ENCODE results near the gene GRIN3A. TPM values are rescaled to one million over a fixed set of nuclear protein-coding genes. Genes with fewer than 3 reads are reported as not detected.

GRIN3A gene
- total and polyA plus RNA-seq, 2 of the 4 experiments (the other 2 are of a cell fraction) = not detected

DNA sequence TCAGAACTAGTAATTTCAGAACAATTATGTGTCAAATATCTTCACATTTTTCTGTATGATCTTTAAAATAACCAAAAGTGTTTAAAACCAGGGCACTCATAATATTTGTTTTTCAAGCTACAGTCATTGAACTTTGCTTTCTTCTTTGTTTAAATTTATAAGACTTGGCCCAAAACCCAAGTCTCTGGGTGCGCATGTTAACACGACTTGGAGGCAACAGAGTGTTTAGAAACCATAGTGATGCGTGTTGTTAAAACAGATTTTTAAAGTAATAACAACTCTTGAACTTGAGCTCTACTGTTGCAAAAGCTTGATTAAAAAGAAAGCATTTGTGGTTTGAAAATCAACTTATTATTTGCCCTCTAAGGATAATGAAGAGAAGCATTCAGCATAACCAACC is 26.0 kb upstream of the GRIN3A start:
- Histone ChIP-seq H2BK15ac (ENCODE audit: low read depth, low read length) (no peak overlapping the region), H2BK5ac (ENCODE audit: low read depth, low read length, poor library complexity, severe bottlenecking) (no peak overlapping the region), H3K4me1 (ENCODE audit: control insufficient read depth, insufficient read depth, low read length) (no peaks in the 10 kb centered on the region), H2BK120ac (ENCODE audit: low read depth, low read length) (no peak overlapping the region), H3K27ac (ENCODE audit: insufficient read depth, low read length) (no peak overlapping the region), H3K4me2 (ENCODE audit: low read depth, low read length) (no peak overlapping the region), H3K23ac (ENCODE audit: low read depth, low read length) (no peak overlapping the region), H2AK9ac (replicated peaks; ENCODE audit: low read depth, low read length, poor library complexity) (no peak overlapping the region), H4K5ac (ENCODE audit: low read depth, low read length) (no peak overlapping the region), H3K14ac (replicated peaks; ENCODE audit: low read depth, low read length) (no peak overlapping the region), H4K91ac (ENCODE audit: insufficient read depth, low read depth, low read length) (no peak overlapping the region), H3K18ac (ENCODE audit: low read depth, low read length) (no peak overlapping the region), H3K4me3 (ENCODE audit: insufficient read depth, low read depth, low read length) (no peak overlapping the region), H3K4ac (ENCODE audit: low read depth, low read length) (no peak overlapping the region), H4K8ac (ENCODE audit: low read depth in 2 of 2, low read length in 2 of 2) (no peak overlapping the region), H2BK20ac (ENCODE audit: low read depth, low read length) (no peak overlapping the region), H4K20me1 (ENCODE audit: insufficient read depth, low read length) (no peaks in the 10 kb centered on the region), H3K36me3 (ENCODE audit: control insufficient read depth, insufficient read depth, low read length) (no peaks in the 10 kb centered on the region), H3K56ac (ENCODE audit: extremely low read depth, insufficient read depth, low read length) (no peak overlapping the region), H3K27me3 (ENCODE audit: control insufficient read depth, insufficient read depth, low read length) (no peaks in the 10 kb centered on the region), H3K9me1 (ENCODE audit: insufficient read depth, low read length) (no peaks in the 10 kb centered on the region), H2AFZ (replicated peaks; ENCODE audit: low read length, poor library complexity) (no peak overlapping the region), H3K9me3 (ENCODE audit: control insufficient read depth, insufficient read depth, low read length) (peaks cover 4% of the 10 kb centered on the region), H3K9ac (ENCODE audit: low read depth, low read length) (no peak overlapping the region), H3K79me1 (ENCODE audit: low read depth in 1 of 2, low read length in 2 of 2) (no peaks in the 10 kb centered on the region), H2AK5ac (ENCODE audit: low read depth, low read length) (no peak overlapping the region)
- intact Hi-C loops (cut with micrococcal nuclease) = no loop called here
- dilution Hi-C loops (cut with HindIII; ENCODE audit: low sequenced_read_pairs, unreplicated experiment) = no loop called here
- no CpG with 5 or more reads among the region's 3 CpGs for WGBS, 2 experiments (ENCODE audit: extremely low coverage in 2 of 2, insufficient read length in 1 of 2)
- ChIA-PET CTCF (no interaction called here), POLR2A (ENCODE audit: unreplicated experiment) (no interaction called here)
- TF ChIP-seq FOS (IDR thresholded peaks at IDR 0.05; ENCODE audit: low read depth, low read length) = no peak
- no peak for TF ChIP-seq RAD21 (IDR thresholded peaks at IDR 0.05; ENCODE audit: low read length)
- no peak for TF ChIP-seq POLR2A (IDR thresholded peaks at IDR 0.05; ENCODE audit: low read depth, low read length)
- TF ChIP-seq RCOR1 (IDR thresholded peaks at IDR 0.05; ENCODE audit: insufficient replicate concordance, low read length) = no peak
- TF ChIP-seq, protein P1, sequence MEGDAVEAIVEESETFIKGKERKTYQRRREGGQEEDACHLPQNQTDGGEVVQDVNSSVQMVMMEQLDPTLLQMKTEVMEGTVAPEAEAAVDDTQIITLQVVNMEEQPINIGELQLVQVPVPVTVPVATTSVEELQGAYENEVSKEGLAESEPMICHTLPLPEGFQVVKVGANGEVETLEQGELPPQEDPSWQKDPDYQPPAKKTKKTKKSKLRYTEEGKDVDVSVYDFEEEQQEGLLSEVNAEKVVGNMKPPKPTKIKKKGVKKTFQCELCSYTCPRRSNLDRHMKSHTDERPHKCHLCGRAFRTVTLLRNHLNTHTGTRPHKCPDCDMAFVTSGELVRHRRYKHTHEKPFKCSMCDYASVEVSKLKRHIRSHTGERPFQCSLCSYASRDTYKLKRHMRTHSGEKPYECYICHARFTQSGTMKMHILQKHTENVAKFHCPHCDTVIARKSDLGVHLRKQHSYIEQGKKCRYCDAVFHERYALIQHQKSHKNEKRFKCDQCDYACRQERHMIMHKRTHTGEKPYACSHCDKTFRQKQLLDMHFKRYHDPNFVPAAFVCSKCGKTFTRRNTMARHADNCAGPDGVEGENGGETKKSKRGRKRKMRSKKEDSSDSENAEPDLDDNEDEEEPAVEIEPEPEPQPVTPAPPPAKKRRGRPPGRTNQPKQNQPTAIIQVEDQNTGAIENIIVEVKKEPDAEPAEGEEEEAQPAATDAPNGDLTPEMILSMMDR (conservative IDR thresholded peaks at IDR 0.05; ENCODE audit: low read depth, low read length) = no peak
- no peak for TF ChIP-seq SMC3 (IDR thresholded peaks at IDR 0.05; ENCODE audit: low read depth, low read length)
- TF ChIP-seq CHD1 (IDR thresholded peaks at IDR 0.05; ENCODE audit: low read depth, low read length) = no peak
- no peak for TF ChIP-seq MAFK (IDR thresholded peaks at IDR 0.05; ENCODE audit: low read depth, low read length)
- TF ChIP-seq MXI1 (IDR thresholded peaks at IDR 0.05; ENCODE audit: borderline replicate concordance, low read depth, low read length) = no peak
- no peak for TF ChIP-seq CEBPB (IDR thresholded peaks at IDR 0.05; ENCODE audit: low read depth, low read length)
- TF ChIP-seq BHLHE40 (IDR thresholded peaks at IDR 0.05; ENCODE audit: low read depth, low read length) = no peak
- TF ChIP-seq NFE2L2 (IDR thresholded peaks at IDR 0.05; ENCODE audit: low read depth, low read length) = no peak
- no peak for TF ChIP-seq RFX5 (IDR thresholded peaks at IDR 0.05; ENCODE audit: low read depth, low read length)
- TF ChIP-seq, protein P2, sequence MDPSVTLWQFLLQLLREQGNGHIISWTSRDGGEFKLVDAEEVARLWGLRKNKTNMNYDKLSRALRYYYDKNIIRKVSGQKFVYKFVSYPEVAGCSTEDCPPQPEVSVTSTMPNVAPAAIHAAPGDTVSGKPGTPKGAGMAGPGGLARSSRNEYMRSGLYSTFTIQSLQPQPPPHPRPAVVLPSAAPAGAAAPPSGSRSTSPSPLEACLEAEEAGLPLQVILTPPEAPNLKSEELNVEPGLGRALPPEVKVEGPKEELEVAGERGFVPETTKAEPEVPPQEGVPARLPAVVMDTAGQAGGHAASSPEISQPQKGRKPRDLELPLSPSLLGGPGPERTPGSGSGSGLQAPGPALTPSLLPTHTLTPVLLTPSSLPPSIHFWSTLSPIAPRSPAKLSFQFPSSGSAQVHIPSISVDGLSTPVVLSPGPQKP (IDR thresholded peaks at IDR 0.05; ENCODE audit: borderline replicate concordance, low read depth, low read length) = no peak
- no peak for TF ChIP-seq MAZ (IDR thresholded peaks at IDR 0.05; ENCODE audit: borderline replicate concordance, low read depth, low read length)
- TF ChIP-seq, protein P3, sequence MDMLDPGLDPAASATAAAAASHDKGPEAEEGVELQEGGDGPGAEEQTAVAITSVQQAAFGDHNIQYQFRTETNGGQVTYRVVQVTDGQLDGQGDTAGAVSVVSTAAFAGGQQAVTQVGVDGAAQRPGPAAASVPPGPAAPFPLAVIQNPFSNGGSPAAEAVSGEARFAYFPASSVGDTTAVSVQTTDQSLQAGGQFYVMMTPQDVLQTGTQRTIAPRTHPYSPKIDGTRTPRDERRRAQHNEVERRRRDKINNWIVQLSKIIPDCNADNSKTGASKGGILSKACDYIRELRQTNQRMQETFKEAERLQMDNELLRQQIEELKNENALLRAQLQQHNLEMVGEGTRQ (IDR thresholded peaks at IDR 0.05; ENCODE audit: low read depth, low read length) = no peak
- DNase-seq = no peak
- no peak for ATAC-seq (ENCODE audit: low read depth)
- in situ Hi-C loops (cut with MboI; ENCODE audit: low sequenced_read_pairs) = no loop called here
- no TSS peak for BruUV-seq (replicated peaks)
